Gastroesophageal sphincter (tissue), 3 donors: ENCODE results near the gene SLC39A5.

ENCODE experiments used
- EP300 ChIP-seq: sonication (generic); formaldehyde crosslinking; IDR thresholded peaks from one replicate; pipeline ENCODE4 v1.6.1; 2017; ENCODE audit warnings: antibody characterized with exemption, mild to moderate bottlenecking
- POLR2A ChIP-seq, 2 donors: fragments of 450-650 bp; IDR thresholded peaks; one replicate each; pipeline ENCODE4 v1.6.1; 2017; ENCODE audit warnings: antibody characterized with exemption in 2 of 2, mild to moderate bottlenecking in 2 of 2, moderate library complexity in 1 of 2
- POLR2AphosphoS5 ChIP-seq: sonication (generic); formaldehyde crosslinking; IDR thresholded peaks from one replicate; pipeline ENCODE4 v1.6.1; 2017; ENCODE audit warnings: antibody characterized with exemption
- TF ChIP-seq, protein P1 (sequence below), 4 experiments: fragments of 200-600 bp in 2 of 4; fragments of 450-650 bp in 2 of 4; sonication (generic) in 1 of 4; IDR thresholded peaks; one replicate each; pipeline ENCODE4 v1.5.1; 2017 to 2019; ENCODE audit warnings: antibody characterized with exemption in 4 of 4, mild to moderate bottlenecking in 2 of 4, moderate library complexity in 2 of 4

DNA sequence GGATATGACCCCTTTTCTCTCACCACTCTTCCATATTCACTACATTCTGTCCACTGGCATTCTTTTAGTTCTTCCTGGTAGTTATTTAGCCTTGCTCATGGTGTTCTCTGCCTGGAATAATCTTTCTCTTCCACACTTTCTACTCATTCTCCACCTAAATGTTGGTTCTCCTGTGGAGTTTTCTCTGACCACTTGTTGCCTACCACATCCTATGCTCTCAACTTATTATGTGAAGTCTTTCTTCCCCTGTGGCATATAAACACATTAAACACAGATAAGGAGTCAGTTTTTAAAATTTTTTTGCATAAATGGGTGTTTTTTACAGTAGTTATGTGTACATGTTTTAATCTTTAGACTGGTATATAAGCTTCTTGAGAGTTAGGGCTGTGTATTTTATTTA lies 37.3 kb upstream of the SLC39A5 start:
- TF ChIP-seq, protein P1, sequence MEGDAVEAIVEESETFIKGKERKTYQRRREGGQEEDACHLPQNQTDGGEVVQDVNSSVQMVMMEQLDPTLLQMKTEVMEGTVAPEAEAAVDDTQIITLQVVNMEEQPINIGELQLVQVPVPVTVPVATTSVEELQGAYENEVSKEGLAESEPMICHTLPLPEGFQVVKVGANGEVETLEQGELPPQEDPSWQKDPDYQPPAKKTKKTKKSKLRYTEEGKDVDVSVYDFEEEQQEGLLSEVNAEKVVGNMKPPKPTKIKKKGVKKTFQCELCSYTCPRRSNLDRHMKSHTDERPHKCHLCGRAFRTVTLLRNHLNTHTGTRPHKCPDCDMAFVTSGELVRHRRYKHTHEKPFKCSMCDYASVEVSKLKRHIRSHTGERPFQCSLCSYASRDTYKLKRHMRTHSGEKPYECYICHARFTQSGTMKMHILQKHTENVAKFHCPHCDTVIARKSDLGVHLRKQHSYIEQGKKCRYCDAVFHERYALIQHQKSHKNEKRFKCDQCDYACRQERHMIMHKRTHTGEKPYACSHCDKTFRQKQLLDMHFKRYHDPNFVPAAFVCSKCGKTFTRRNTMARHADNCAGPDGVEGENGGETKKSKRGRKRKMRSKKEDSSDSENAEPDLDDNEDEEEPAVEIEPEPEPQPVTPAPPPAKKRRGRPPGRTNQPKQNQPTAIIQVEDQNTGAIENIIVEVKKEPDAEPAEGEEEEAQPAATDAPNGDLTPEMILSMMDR (IDR thresholded peaks at IDR 0.05): no peak
- TF ChIP-seq EP300: no peak
- TF ChIP-seq POLR2A (IDR thresholded peaks at IDR 0.05): no peak
- TF ChIP-seq POLR2AphosphoS5: no peak
